GM12878 (cell line): ENCODE results near the gene FNDC3B. TPM values are rescaled to one million over a fixed set of nuclear protein-coding genes. Genes with fewer than 3 reads are reported as not detected.

Experiments
- ATAC-seq: fragments of 200-7000 bp; cut with Tn5 transposase; 3 replicates; pipeline ENCODE4 v1.9.1; 2020; ENCODE audit warnings: mild to moderate bottlenecking, moderate library complexity
- BruUV-seq: library from RNA; stranded (reverse); fragments of 400-500 nt; replicated peaks from 2 replicates; lab custom pipeline; 2021; lab: Mats Ljungman, UMichigan
- CTCF ChIA-PET: fragments of 300-600 bp; sonication (Branson Sonifier 250); formaldehyde crosslinking; extraction: SDS; loops from one replicate; lab custom pipeline; 2021; ENCODE audit warnings: inconsistent platforms; lab: Yijun Ruan, JAX
- POLR2A ChIA-PET: fragments of 350-600 bp; formaldehyde crosslinking; extraction: SDS; loops from one replicate; lab custom pipeline; 2021; ENCODE audit warnings: inconsistent platforms; lab: Charles Lee
- RAD21 ChIA-PET: fragments of 300-600 bp; sonication (Branson Sonifier 250); formaldehyde crosslinking; loops from one replicate; lab custom pipeline; 2023; ENCODE audit warnings: antibody characterized with exemption; ENCODE audit not compliant: unreplicated experiment; lab: Charles Lee
- SMC1A ChIA-PET: fragments of 300-600 bp; sonication (Branson Sonifier 250); formaldehyde crosslinking; loops from one replicate; lab custom pipeline; 2023; ENCODE audit not compliant: unreplicated experiment, uncharacterized antibody; lab: Charles Lee
- DNase-seq: peaks from one replicate; pipeline ENCODE4 v3.0.0-alpha.2; 2011; ENCODE audit warnings: low read depth, low spot score
- FAIRE-seq: peaks from 3 replicates; lab custom pipeline; 2011; peaks lifted over from hg19 to GRCh38; lab: Jason Lieb, UNC
- H2AFZ ChIP-seq: 2 replicates; pipeline ENCODE4 v1.6.0; 2011; ENCODE audit warnings: low read depth, low read length, control low read depth; ENCODE audit not compliant: control insufficient read depth
- H3K27ac ChIP-seq: 2 replicates; pipeline ENCODE4 v1.5.1; 2011; ENCODE audit warnings: control low read depth; ENCODE audit not compliant: control insufficient read depth, insufficient read depth
- H3K27me3 ChIP-seq, 2 experiments: replicated peaks in 1 of 2; 2 replicates each; pipeline versions ENCODE4 v1.6.0 to v1.6.1; 2011; ENCODE audit warnings: low read length in 1 of 2; ENCODE audit not compliant: control insufficient read depth in 2 of 2, insufficient read depth in 2 of 2
- H3K36me3 ChIP-seq, 2 experiments: 2 replicates each; pipeline ENCODE4 v1.5.1; 2011; ENCODE audit warnings: low read length in 1 of 2; ENCODE audit not compliant: control insufficient read depth in 2 of 2, insufficient read depth in 2 of 2
- H3K4me1 ChIP-seq: 2 replicates; pipeline ENCODE4 v1.6.1; 2011; ENCODE audit warnings: mild to moderate bottlenecking, low read length, moderate library complexity, mixed read lengths; ENCODE audit not compliant: control insufficient read depth, insufficient read depth
- H3K4me2 ChIP-seq: 2 replicates; pipeline ENCODE4 v1.6.0; 2011; ENCODE audit warnings: control low read depth; ENCODE audit not compliant: control insufficient read depth, insufficient read depth
- H3K4me3 ChIP-seq: fragments of 200-600 bp; sonication (generic); 2 replicates; pipeline ENCODE4 v1.5.1; 2016
- H3K79me2 ChIP-seq: 2 replicates; pipeline ENCODE4 v1.6.0; 2011; ENCODE audit warnings: low read length; ENCODE audit not compliant: control insufficient read depth, insufficient read depth
- H3K9ac ChIP-seq: 2 replicates; pipeline ENCODE4 v1.8.0; 2011; ENCODE audit warnings: low read length, control low read depth, mixed read lengths; ENCODE audit not compliant: control insufficient read depth, insufficient read depth
- H3K9me3 ChIP-seq: replicated peaks from 3 replicates; pipeline ENCODE4 v1.5.1; 2011; ENCODE audit warnings: mild to moderate bottlenecking, low read length; ENCODE audit not compliant: control insufficient read depth, insufficient read depth
- H4K20me1 ChIP-seq: 2 replicates; pipeline ENCODE4 v1.6.0; 2011; ENCODE audit not compliant: control insufficient read depth, insufficient read depth
- CHD4 ChIP-seq: fragments of 200-600 bp; sonication (generic); IDR thresholded peaks from 2 replicates; pipeline ENCODE4 v1.6.1; 2016; ENCODE audit warnings: mild to moderate bottlenecking
- EP300 ChIP-seq, 2 experiments: fragments of 150-350 bp in 1 of 2; IDR thresholded peaks; 2 replicates each; pipeline ENCODE4 v1.6.1; 2011 to 2012; ENCODE audit warnings: low read depth in 2 of 2, low read length in 2 of 2, borderline replicate concordance in 1 of 2, improper control_type of control experiment in 1 of 2, inconsistent platforms in 1 of 2; ENCODE audit not compliant: control insufficient read depth in 1 of 2
- MEF2B ChIP-seq: fragments of 450-650 bp; IDR thresholded peaks from 2 replicates; pipeline ENCODE4 v1.6.1; 2018; ENCODE audit warnings: mild to moderate bottlenecking, moderate library complexity; ENCODE audit not compliant: partially characterized antibody, poor library complexity, severe bottlenecking
- NRF1 ChIP-seq: conservative IDR thresholded peaks from 2 replicates; pipeline ENCODE4 v1.6.1; 2011; ENCODE audit warnings: mild to moderate bottlenecking, low read depth, low read length, improper control_type of control experiment
- PAX5 ChIP-seq: IDR thresholded peaks from 2 replicates; pipeline ENCODE4 v1.6.1; 2011; ENCODE audit warnings: low read depth, low read length, borderline replicate concordance
- POU2F2 ChIP-seq: IDR thresholded peaks from 3 replicates; pipeline ENCODE4 v1.6.1; 2011; ENCODE audit warnings: low read depth, mild to moderate bottlenecking, low read length, borderline replicate concordance
- RB1 ChIP-seq: fragments of 450-650 bp; formaldehyde crosslinking; IDR thresholded peaks from 2 replicates; pipeline ENCODE4 v1.6.1; 2017; ENCODE audit warnings: mild to moderate bottlenecking, borderline replicate concordance
- RUNX3 ChIP-seq: IDR thresholded peaks from 2 replicates; pipeline ENCODE4 v1.6.1; 2012; ENCODE audit warnings: low read length, inconsistent platforms
- SIX5 ChIP-seq: IDR thresholded peaks from 2 replicates; pipeline ENCODE4 v1.6.1; 2011; ENCODE audit warnings: mild to moderate bottlenecking, low read depth, low read length, moderate library complexity; ENCODE audit not compliant: severe bottlenecking
- SPI1 ChIP-seq: IDR thresholded peaks from 2 replicates; pipeline ENCODE4 v1.6.1; 2011; ENCODE audit warnings: low read depth, mild to moderate bottlenecking, low read length, moderate library complexity, borderline replicate concordance; ENCODE audit not compliant: insufficient read depth
- TARDBP ChIP-seq: IDR thresholded peaks from 2 replicates; pipeline ENCODE4 v1.6.1; 2016; ENCODE audit warnings: borderline replicate concordance
- ZZZ3 ChIP-seq: IDR thresholded peaks from 2 replicates; pipeline ENCODE4 v1.6.1; 2011; ENCODE audit warnings: low read depth; ENCODE audit not compliant: control insufficient read depth, insufficient read length
- WGBS: methylation state at CpG from one replicate; pipeline ENCODE4 v1.1.6; 2016; ENCODE audit warnings: low lambda C conversion rate; ENCODE audit not compliant: insufficient replicate concordance, insufficient coverage; ENCODE audit errors: missing lambda C conversion rate; 5-methylcytosine and 5-hydroxymethylcytosine counted together
- in situ Hi-C: fragments of 300-500 bp; cut with MboI; formaldehyde crosslinking; loops from 9 replicates; pipeline ENCODE4 v1.14.3; 2018; ENCODE audit warnings: mixed read lengths
- intact Hi-C: fragments of 100-400 bp; cut with micrococcal nuclease; formaldehyde crosslinking; loops from one replicate; pipeline ENCODE4 v1.14.2; 2022; ENCODE audit not compliant: unreplicated experiment
- polyA plus RNA-seq, 11 experiments: library from polyadenylated mRNA; depleted of rRNA in 4 of 11; unstranded in 6 of 11; stranded (reverse) in 5 of 11; fragments of >200 nt; fragmentation: Nextera tagmentation in 4 of 11; fragmentation: Illumina TruSeq in 1 of 11; extraction: Ambion mirVana in 4 of 11; extraction: Trizol in 1 of 11; gene quantifications; 1 replicate in 1 of 11; 2 replicates in 10 of 11; pipeline versions ENCODE4 v1.2.1 to v1.2.3, GENCODE V29; 2011 to 2016; ENCODE audit warnings: inconsistent platforms in 2 of 11, missing spikeins in 2 of 11, low read depth in 1 of 11
- total RNA-seq, 4 experiments: library from RNA; depleted of rRNA in 3 of 4; stranded (reverse); fragments of >200 nt in 3 of 4; fragmentation: Illumina TruSeq in 1 of 4; extraction: Trizol in 1 of 4; gene quantifications; 2 replicates each; pipeline versions ENCODE4 v1.2.1 to v1.2.3, GENCODE V29; 2013 to 2021
- TF ChIP-seq, protein P1 (sequence below): fragments of 450-650 bp; IDR thresholded peaks from 2 replicates; pipeline ENCODE4 v1.6.1; 2017; ENCODE audit warnings: mild to moderate bottlenecking, moderate library complexity
- TF ChIP-seq, protein P2 (sequence below): IDR thresholded peaks from 2 replicates; pipeline ENCODE4 v1.6.1; 2012; ENCODE audit warnings: low read depth, low read length, improper control_type of control experiment

Gene FNDC3B
- total and polyA plus RNA-seq, 10 of the 15 experiments (the other 5 are each of a cell fraction or from before 2014, with no cell fraction given): 7.9 to 35.0 (median 18.5) TPM

DNA sequence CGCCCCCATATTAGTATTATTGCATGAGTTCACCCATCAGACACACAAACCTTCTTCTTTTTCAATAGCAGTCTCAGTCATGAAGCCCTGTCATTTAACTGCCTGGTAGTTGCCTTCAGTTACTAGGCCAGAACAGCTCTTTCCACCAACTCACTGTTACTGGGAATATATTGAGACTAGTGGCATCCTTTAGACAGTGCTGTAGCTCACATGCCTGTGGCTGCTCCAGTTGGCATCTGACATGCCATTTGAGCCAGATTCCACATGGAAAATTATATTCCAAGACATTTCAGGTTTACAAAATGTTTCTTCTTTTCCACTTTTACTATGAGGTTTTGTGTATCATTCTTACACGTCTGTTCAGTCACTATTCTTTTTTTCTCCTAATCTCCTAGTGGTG is 262.8 kb downstream of the FNDC3B start:
- H3K4me2 ChIP-seq: no peak overlapping the region
- no peak for DNase-seq
- BruUV-seq: no TSS peak
- H2AFZ ChIP-seq: no peak overlapping the region
- H3K4me1 ChIP-seq: no peaks in the 10 kb centered on the region
- intact Hi-C loops: no loop called here
- H3K9ac ChIP-seq: no peak overlapping the region
- H3K4me3 ChIP-seq: no peak overlapping the region
- H3K27me3 ChIP-seq: no peaks in the 10 kb centered on the region
- 100% methylated on average over 2 of the region's 2 CpGs for WGBS
- H3K27ac ChIP-seq: no peak overlapping the region
- no peak for TF ChIP-seq RUNX3
- TF ChIP-seq ZZZ3: no peak
- TF ChIP-seq, protein P1, sequence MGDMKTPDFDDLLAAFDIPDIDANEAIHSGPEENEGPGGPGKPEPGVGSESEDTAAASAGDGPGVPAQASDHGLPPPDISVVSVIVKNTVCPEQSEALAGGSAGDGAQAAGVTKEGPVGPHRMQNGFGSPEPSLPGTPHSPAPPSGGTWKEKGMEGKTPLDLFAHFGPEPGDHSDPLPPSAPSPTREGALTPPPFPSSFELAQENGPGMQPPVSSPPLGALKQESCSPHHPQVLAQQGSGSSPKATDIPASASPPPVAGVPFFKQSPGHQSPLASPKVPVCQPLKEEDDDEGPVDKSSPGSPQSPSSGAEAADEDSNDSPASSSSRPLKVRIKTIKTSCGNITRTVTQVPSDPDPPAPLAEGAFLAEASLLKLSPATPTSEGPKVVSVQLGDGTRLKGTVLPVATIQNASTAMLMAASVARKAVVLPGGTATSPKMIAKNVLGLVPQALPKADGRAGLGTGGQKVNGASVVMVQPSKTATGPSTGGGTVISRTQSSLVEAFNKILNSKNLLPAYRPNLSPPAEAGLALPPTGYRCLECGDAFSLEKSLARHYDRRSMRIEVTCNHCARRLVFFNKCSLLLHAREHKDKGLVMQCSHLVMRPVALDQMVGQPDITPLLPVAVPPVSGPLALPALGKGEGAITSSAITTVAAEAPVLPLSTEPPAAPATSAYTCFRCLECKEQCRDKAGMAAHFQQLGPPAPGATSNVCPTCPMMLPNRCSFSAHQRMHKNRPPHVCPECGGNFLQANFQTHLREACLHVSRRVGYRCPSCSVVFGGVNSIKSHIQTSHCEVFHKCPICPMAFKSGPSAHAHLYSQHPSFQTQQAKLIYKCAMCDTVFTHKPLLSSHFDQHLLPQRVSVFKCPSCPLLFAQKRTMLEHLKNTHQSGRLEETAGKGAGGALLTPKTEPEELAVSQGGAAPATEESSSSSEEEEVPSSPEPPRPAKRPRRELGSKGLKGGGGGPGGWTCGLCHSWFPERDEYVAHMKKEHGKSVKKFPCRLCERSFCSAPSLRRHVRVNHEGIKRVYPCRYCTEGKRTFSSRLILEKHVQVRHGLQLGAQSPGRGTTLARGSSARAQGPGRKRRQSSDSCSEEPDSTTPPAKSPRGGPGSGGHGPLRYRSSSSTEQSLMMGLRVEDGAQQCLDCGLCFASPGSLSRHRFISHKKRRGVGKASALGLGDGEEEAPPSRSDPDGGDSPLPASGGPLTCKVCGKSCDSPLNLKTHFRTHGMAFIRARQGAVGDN: no peak
- TF ChIP-seq TARDBP: no peak
- no peak for TF ChIP-seq MEF2B
- TF ChIP-seq CHD4: no peak
- no peak for TF ChIP-seq PAX5
- TF ChIP-seq SIX5: no peak
- TF ChIP-seq NRF1: no peak
- no peak for TF ChIP-seq RB1
- no peak for TF ChIP-seq POU2F2
- TF ChIP-seq SPI1: no peak
- TF ChIP-seq EP300 (IDR thresholded peaks at IDR 0.05; ENCODE audit: borderline replicate concordance in 1 of 2, control insufficient read depth in 1 of 2, low read depth in 2 of 2, low read length in 2 of 2): no peak
- TF ChIP-seq, protein P2, sequence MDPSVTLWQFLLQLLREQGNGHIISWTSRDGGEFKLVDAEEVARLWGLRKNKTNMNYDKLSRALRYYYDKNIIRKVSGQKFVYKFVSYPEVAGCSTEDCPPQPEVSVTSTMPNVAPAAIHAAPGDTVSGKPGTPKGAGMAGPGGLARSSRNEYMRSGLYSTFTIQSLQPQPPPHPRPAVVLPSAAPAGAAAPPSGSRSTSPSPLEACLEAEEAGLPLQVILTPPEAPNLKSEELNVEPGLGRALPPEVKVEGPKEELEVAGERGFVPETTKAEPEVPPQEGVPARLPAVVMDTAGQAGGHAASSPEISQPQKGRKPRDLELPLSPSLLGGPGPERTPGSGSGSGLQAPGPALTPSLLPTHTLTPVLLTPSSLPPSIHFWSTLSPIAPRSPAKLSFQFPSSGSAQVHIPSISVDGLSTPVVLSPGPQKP: no peak
- TF ChIP-seq, all 136 proteins: peak for 0
- in situ Hi-C loops: no loop called here
- Histone ChIP-seq H3K9me3 (no peaks in the 10 kb centered on the region), H4K20me1 (no peaks in the 10 kb centered on the region), H3K79me2 (no peaks in the 10 kb centered on the region), H3K36me3 (peaks cover 6 to 9% of the 10 kb centered on the region in 2 experiments)
- ChIA-PET POLR2A (no interaction called here), RAD21 (no interaction called here), SMC1A (no interaction called here), CTCF (no interaction called here)
- FAIRE-seq (no peak), ATAC-seq (no peak)
